Activated CD4-positive, alpha-beta T cell treated with anti-CD3 and anti-CD28 coated beads, Interleukin-2, Interleukin-4, amounts not matched to agents 100 ng/mL and 50 ng/mL, durations not matched to agents 16 hours and 8 hours (primary cell): ENCODE measurements around the gene AK4.
A peak's percentile ranks its signal among the peaks of the same experiment; 100 is the strongest.
"Not testable (repeated sequence)": the region's sequence is repeated elsewhere in the genome, so short reads cannot be mapped to it uniquely, and the experiment has no call there.

Experiments used
- DNase-seq: peaks from one replicate; pipeline ENCODE4 v3.0.0-alpha.2; 2020; ENCODE audit warnings: low spot score

AK4 gene

DNA sequence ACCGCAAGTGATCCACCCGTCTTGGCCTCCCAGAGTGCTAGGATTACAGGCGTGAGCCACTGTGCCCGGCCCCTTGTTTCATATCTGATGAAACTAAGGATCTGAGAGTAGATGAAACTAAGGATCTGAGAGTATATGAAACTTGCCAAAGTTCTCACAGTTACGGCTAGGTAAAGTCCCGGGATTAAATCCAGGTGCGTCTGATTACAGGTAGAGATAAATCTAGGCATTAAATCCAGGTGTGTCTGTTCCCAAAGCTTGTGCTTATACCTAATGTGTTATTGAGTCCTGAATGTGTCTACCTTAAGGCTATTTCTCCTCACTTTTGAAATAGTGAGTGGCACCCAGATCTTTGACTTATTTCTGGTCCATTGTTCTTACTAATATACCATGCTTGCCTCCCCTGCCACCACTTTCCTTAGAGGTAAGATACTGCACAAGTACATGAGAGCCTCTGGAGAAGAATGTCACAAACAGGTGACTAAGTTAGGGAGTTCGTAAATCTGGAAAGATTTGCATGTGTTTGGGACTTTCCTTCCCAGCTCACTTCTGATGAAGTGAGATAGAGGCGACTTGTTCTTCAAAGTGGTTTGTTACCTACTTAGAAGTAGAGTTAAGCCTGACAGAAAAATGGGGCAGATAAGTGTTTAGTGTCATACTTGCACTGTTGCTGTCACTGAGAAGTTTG lies 66.5 kb downstream of the AK4 start:
- no peak for DNase-seq

DNA sequence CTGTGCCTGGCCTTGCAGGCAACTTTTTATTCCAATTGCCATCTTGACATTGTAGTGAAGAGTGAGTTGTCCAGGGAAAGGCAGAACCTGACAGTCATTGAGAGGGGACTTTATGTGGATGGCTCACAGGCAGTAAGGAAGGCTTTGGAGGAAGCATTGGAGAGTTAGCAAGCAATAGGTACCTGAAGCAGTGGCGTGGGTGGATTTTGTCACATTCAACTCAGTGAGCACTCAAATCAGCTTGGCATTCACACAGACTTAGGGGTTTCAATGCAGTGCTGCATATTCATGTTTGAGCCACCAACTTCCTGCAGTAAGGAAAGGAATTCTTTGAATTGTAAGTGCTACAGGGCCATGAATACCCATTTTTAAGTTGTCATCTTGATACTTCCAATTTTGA lies 69.0 kb downstream of the AK4 start:
- DNase-seq = no peak

DNA sequence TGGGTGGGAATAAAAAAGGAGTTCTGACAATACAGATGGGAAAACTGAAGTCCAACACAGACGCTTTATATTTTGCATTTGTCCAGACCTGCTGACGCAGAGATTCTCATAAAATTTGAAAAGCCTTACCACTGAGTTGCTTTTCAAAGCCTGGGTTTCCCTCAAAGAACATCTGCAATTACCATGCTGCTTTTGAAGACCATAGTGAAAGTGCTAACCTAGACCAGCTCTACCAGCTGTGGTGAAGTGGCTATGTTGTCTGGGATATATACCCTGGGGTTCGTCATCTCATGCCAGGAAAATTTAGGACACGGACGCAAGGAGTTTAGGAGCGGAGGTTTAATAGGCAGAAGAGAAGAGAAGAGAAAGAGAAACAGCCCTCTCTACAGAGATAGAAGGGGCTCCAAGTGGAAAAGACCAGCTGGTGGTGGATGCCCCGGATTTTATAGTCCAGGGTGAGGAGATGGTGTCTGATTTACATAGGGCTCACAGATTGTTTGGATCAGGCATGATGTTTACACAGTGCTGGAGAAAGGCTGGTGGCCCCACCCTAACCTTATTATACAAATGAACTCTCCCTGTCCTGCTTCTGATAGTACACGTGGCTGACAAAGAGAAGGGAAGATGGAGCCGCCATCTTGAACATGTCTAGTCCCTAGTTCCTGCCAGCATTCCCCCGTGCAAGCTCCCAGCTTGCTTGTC lies 73.8 kb downstream of the AK4 start:
- no peak for DNase-seq

DNA sequence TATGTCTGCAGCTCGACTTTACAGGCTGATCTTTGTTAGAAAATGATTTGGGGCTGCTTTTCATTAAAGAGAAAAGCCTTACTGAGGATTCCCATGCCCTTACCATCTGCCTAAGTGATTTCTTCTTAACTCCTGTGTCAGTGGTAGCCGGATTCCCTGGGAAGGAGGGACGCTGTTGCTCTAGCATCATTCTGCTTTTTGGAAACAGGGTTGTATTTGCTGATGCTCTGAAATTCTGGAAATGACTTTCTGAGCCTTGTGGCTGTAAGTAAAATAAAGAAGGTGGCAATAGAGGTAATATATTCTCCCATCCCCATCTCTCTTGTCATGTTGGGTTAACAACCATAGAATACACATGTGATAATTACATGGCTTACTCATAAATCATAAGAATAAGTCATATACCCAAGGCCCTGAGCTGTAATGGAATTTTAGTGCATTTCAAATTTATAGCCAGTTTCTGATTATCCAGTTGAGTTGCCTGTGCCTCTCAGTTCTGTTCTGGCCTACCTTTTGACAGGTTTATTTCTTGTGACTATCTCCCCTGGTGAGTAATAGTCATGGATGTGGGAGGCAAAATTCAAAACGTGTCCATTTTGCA lies 74.4 kb downstream of the AK4 start:
- no peak for DNase-seq

DNA sequence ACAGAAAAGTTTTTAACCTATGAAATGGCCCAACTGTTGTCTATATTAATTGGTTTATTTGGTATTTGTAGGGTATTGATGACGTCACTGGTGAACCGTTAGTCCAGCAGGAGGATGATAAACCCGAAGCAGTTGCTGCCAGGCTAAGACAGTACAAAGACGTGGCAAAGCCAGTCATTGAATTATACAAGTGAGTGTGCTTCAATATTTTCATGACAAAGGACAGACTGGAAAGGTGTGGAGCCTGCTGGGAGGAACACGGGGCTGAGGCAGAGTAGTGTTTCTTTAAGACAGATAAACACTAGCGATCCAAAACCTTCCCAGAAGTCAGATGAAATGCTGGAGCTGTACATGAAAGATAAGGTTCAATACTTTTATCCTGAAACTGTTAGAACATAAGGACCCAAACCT lies 76.7 kb downstream of the AK4 start:
- DNase-seq = no peak

DNA sequence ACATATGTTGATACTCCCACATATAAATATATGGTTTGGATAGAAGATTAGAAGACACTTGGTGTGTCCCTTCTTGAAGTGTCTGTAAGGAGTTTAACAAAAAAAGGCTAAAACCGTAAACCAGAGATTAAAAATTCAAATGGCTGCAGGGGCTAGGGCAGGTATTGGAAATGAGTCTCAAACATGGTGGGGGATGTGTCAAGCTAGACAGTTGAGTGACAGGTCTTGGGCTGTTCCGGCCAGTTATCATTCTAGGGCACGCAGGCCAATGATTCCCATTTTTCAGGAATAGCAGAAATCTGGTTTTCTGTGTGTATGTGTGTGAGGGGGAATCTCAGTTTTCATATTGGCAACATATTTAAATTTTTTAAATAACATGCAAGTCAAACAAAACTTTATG lies 77.2 kb downstream of the AK4 start:
- DNase-seq = no peak

DNA sequence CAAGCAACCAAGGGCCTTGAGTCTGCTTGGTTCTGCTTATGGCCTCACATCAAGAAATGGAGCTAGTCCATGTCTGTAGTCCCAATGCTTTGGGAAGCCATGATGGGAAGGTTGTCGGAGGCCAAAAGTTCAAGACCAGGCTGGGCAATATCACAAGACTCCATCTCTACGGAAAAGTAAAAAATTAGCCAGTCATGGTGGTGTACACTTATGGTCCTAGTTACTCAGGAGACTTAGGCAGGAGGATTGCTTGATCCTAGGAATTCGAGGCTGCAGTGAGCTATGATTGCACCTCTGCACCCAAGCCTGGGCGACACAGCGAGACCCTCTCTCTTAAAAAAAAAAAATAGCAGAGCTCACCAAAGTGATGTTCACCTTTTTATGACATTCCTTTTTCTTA lies 81.2 kb downstream of the AK4 start:
- DNase-seq = no peak

DNA sequence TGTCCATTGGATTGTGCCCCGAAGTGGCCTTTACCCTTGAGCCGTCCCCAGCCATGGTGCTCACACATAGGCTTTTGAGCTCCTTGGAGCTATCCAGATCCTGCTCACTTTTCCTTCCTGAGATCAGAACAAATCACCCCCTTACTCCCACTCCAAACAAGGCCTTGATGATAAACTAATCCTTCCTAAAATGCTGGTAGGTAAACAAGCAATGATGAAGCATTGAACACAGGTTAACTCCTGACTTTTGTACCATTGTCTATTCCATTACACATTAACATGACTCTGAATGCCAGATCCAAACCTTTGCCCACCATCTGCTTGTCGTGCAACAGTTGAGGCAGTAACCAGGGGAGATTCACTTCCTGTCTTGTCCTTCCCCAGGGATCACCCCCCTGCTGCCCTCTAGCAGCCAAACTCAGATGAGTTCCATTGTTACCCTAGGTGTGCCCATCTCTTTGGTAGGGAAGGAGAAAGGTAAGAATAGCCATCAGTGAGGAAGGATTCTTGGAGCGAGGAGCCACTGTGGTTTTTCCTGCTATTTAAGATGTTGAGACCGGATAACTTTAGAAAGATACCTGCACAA lies 81.8 kb downstream of the AK4 start:
- DNase-seq = no peak

DNA sequence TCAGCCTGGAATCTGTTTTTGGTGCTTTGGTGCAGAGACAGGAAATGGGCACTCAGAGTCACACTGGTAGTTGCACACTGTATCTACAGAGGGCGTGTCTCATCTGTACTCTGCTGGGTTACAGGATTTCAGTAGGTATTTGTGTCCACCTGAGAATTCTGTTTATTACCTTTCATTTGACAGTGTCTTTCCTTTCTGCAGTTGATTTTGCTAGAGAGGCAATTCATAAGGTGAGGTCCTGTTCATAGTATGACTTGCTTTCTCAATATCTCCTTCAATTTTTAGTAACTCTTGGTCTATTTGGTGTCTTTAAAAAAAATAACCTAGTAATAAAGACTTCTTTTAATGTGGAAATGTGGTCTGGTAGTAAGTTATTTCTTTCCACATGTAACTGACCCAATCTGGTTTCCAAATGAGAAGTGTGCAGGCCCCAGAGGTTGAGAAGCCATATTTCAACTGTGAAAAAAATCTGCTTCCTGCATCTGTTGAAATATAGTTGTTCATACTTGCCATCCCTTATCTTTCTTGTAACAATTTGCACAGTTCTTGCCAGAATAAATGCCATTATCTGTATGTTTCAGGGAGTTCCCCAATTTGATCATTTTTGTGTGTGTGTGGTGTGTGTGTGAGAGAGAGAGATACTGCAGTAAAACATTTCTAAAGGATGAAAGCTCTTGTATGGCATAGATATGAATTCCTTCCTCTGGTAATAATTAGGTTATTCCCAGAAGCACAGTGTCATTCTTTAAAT lies 82.9 kb downstream of the AK4 start:
- DNase-seq = peak; percentile 72

DNA sequence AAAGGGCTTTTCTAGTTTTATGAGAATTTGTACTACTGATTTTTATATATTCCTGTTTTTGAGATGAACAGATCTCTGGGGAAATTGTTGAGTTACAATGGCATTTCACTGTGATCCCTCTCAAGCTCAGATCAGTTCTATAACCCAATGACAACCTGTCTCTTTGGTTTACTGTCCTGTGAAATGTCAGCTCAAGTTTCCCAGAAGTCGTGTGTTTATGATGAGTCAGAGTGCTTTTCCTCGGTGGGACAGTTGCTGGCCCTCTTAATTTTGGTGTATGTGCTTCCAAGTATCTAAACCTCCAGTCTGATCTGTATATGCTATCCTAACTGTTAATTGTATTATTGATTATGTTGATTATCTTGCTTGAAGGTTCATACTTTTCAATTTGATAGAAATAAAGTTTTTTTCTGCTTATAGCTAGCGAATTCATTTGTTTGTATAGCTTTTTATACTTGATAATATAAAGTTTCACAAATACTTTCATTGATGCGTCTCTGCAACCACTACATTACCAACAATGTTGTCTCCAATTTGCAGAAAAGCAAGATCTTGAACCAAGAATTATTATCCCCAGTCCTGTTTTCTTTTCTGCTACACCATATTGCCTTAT lies 83.8 kb downstream of the AK4 start:
- peak; percentile 55 for DNase-seq

DNA sequence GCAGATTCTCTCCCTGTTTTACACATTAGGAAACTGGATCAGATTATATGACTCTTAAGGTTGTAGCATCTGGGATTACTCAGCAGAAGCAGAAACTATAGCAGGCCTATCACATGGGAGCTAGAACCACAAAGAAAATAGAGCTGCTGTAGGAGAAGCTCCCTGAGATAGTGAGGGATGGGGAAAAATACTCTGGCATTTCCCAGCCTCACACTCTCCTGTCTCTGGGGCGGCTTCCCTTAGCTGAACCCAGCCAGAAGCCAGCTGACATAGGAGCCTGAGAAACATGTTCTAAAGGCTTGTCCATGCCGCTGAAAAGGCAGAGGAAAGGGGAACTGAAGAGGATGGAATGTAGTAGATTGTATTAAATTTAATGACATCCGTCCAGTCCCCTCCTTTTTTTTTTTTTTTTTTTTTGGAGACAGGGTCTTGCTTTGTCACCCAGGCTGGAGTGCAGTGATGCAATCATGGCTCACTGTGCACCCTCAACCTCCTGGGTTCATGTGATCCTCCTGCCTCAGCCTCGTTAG lies 84.5 kb downstream of the AK4 start:
- peak; percentile 54 for DNase-seq

DNA sequence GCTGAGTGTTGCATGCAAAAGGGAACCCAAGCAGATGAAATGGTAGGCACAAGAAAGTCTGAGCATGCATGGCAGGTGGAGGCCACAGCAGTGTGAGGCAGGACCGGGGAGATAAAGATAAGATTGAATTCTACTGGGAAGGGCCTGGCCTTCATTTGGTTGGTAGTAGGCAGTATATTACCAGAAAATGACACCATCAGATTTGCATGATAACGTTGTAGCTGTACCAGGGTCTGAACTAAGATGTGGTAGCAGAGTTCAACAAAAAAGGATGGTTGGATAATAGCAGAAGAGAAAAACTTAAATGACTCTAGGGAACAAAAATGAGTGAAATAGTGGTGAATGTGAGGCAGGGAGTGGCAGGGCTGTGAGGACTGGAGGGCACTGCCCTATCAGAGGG lies 85.8 kb downstream of the AK4 start:
- no peak for DNase-seq

DNA sequence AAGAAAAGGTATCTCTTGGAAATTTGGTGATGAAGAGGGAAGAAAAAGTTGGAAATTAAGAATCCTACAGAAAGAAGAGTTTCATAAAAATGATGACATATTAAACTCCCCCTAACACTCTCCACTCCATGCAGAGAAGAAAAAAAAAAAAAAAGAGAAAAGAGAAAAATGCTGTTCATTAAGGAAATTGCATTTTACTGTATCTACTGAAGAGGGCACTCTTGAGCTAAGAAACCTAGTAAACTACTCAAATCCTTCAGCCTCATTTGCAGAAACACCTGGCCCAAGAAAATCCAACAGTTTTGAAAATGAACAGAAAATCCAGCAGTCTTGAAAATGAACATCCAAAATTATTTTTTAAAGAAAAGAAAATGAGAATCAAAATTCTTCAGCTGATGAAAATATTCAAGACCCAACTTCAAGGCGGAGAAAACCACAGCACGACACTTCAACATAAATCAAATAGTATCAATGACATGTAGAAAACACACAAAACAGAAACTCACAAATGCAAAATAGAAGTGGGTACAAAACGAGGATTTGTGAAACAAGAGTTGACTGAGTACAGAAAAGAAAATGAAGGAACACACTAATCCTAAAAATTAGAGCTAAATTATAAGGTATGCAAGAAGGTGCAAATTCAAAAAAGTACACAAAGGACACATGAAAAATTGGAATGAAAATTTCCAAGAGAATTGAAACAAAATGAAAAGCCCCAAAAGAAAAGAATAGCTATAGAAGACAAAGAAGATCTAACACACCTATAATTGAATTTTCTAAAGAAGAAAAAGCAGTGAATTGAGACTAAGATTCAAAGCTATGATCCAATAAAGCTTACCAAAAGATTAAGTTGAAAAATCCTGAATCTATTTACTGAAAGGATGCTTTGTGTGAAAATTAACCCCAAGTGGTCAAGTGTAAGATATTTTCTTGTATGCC lies 88.1 kb downstream of the AK4 start:
- peak; percentile 62 for DNase-seq

DNA sequence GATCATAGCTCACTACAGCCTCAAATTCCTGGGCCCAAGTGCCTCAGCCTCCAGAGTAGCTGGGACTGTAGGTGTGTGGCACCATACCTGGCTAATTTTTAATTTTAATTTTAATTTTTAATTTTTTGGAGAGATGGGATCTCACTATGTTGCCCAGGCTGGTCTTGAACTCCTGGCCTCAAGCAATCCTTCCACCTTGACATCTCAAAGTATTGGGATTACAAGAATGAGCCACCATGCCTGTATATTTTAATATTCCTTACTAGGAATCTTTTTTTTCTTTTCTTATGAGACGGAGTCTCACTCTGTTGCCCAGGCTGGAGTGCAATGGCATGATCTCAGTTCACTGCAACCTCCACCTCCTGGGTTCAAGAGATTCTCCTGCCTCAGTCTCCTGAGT lies 89.1 kb downstream of the AK4 start:
- DNase-seq = not testable (repeated sequence)

DNA sequence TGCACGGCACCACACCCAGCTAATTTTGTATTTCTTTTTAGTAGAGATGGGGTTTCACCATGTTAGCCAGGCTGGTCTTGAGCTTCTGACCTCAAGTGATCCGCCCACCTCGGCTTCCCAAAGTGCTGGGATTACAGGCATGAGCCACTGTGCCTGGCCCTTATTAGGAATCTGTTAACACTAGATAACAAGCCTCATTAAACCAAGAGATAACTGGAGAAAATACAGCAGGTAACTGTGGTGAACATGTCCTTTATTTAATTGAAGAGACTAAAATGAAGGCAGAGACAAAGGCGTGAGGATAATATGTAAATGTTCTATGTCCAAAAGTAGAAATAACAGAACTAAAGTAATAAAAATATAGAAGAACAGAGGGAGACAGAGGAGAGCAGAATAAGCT lies 89.5 kb downstream of the AK4 start:
- no peak for DNase-seq

DNA sequence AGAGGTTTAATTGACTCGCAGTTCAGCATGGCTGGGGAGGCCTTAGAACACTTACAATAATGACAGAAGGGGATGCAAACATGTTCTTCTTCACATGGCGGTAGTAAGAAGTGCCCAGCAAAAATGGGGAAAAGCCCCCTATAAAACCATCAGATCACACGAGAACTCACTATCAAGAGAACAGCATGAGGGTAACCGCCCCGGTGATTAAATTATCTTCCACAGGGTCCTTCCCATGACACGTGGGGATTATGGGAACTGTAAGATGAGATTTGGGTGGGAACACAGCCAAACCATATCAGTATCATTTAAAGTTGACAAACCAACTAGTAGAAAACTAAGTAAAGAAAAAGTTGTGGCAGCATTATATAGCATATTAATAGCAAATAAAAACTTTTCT lies 90.0 kb downstream of the AK4 start:
- DNase-seq = no peak

DNA sequence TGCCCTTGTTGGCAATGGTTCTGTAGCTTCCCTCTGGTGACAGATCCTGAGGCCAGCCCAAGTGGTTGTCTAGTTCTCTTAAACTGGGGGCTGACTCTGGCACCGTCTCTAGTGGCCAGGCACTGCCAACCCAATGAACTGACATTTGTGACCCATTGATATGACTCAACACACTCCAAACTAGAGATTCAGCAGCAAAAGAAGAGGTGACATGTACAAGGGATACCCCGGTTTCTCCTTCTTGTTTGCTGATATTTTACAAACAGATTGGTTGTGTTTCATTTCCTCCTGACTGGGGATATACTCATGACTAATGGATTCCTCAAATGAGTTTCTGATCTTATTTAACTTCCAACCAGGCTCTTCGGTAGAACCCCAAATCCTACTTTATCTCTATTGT lies 95.5 kb downstream of the AK4 start:
- no peak for DNase-seq

DNA sequence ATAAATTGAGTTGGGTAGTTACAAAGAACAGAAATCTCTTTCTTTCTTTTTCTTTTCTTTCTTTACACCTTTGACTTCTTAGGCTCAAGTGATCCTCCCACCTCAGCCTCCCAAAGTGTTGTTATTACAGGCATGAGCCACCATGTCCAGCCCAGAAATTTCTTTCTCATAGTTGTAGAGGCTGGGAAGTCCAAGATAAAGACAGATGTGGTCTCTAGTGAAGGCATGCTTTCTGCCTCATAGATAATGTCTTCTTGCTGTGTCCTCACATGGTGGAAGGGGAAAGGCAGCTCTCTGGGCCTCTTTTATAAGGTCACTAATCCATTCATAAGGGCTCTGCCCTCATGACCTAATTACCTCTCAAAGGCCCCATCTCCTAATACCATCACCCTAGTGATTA lies 97.3 kb downstream of the AK4 start:
- no peak for DNase-seq

DNA sequence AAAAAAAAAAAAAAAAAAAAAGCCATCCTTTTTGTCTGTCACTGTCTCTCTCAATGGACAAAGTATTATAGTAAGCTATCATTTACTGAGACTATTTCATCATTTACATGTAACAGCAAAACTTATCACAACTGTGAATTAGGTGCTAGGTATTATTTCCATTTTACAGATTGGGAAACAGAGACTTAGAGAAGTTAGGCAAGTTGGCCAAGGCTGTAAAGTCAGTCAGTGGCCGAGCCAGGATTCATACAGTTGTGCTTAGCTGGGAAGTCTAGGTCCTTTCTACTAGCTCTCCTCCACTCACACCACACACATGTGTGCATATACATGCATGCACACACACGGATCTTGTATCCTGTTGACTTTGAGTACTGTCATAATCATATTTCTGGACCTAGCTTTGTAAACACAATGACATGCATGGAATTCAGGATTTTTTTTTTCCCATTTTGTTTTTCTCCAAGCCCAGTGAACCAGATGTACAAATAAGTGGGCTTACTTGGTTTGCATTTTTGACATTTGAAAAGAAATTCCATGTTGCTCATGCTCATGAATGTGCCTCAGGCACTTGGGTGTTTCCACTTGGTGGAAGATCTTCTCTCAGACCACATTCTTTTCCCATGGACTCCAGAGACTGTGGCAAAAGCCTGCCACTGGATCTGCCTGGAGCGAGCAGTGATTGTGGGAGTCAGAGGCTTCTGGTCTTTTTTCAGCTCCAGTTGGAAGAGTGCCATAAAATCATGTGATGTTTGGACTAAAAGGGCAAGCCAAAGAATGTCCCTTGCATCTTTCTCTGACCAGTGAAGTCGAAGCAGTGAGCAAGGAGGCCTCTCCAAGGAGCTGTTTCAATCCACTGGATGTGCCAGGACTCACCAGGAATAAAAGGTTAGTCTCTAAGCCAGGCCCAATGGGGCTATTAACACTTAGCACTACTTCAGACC lies 99.7 kb downstream of the AK4 start:
- no peak for DNase-seq

DNA sequence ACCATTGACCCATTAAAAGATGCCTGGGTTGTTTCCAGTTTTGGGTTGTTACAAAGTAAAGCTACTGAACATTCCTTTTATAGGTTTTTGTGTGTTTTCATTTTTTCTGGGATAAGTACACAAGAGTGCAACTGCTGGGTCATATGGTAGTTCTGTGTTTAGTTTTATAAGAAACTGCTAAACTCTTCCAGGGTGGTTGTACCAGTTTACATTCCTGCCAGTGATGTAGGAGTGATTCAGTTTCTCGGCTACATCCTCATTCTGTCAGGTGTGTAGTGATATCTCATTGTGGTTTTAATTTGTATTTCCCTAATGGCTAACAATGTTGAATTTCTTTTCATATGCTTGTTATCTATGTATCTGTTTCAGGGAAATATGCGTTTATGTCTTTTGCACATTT lies 102.8 kb downstream of the AK4 start:
- DNase-seq = no peak
